HepG2 (cell line): ENCODE results near the gene BIRC7. TPM values are rescaled to one million over a fixed set of nuclear protein-coding genes. Genes with fewer than 3 reads are reported as not detected.

Source experiments
- ARID4A ChIP-seq: sonication (generic); formaldehyde crosslinking; IDR thresholded peaks from 2 replicates; pipeline ENCODE4 v1.5.0; 2020; ENCODE audit warnings: mild to moderate bottlenecking, missing genetic modification reagents, borderline replicate concordance
- ASH2L ChIP-seq: fragments of 300-600, 200-600 bp; sonication (generic); IDR thresholded peaks from 2 replicates; pipeline ENCODE4 v1.7.0; 2017; ENCODE audit warnings: low read depth, mild to moderate bottlenecking, moderate library complexity, mixed read lengths, low read length; ENCODE audit not compliant: insufficient read length
- ELF4 ChIP-seq: sonication (generic); formaldehyde crosslinking; IDR thresholded peaks from 2 replicates; pipeline ENCODE4 v1.5.0; 2020; ENCODE audit warnings: missing genetic modification reagents, mild to moderate bottlenecking, moderate library complexity, borderline replicate concordance
- GMEB1 ChIP-seq: sonication (generic); formaldehyde crosslinking; IDR thresholded peaks from 2 replicates; pipeline ENCODE4 v1.5.1; 2020; ENCODE audit warnings: missing genetic modification reagents, mild to moderate bottlenecking, borderline replicate concordance
- KLF16 ChIP-seq, 2 experiments: sonication (generic) in 1 of 2; formaldehyde crosslinking in 1 of 2; IDR thresholded peaks; 2 replicates each; pipeline versions ENCODE4 v1.6.1 to v1.8.0; 2016 to 2023; ENCODE audit warnings: missing genetic modification reagents in 2 of 2, missing compliant biosample characterization in 1 of 2
- MAFK ChIP-seq, 2 experiments: IDR thresholded peaks in 1 of 2; conservative IDR thresholded peaks in 1 of 2; 2 replicates each; pipeline ENCODE4 v1.6.1; 2011; ENCODE audit warnings: improper control_type of control experiment in 2 of 2, low read length in 2 of 2
- MIER3 ChIP-seq: IDR thresholded peaks from 2 replicates; pipeline ENCODE4 v1.6.1; 2016; ENCODE audit warnings: missing compliant biosample characterization, borderline replicate concordance
- MYPOP ChIP-seq: sonication (generic); formaldehyde crosslinking; IDR thresholded peaks from 2 replicates; pipeline ENCODE4 v1.8.1; 2023; ENCODE audit warnings: mild to moderate bottlenecking, moderate library complexity, missing genetic modification reagents
- NCOA2 ChIP-seq: sonication (generic); formaldehyde crosslinking; IDR thresholded peaks from 2 replicates; pipeline ENCODE4 v1.8.0; 2022; ENCODE audit warnings: inconsistent platforms
- NFE2L2 ChIP-seq: fragments of 150-350 bp; IDR thresholded peaks from 2 replicates; pipeline ENCODE4 v1.6.1; 2014; ENCODE audit warnings: low read length
- POLR2A ChIP-seq, 2 experiments: IDR thresholded peaks; 2 replicates each; pipeline ENCODE4 v1.6.1; 2011; ENCODE audit warnings: low read depth in 2 of 2, low read length in 2 of 2, mild to moderate bottlenecking in 1 of 2, moderate library complexity in 1 of 2; ENCODE audit not compliant: insufficient read depth in 1 of 2
- SKI ChIP-seq: fragments of 450-650 bp; IDR thresholded peaks from one replicate; pipeline ENCODE4 v1.6.1; 2018; ENCODE audit warnings: mild to moderate bottlenecking; ENCODE audit not compliant: partially characterized antibody
- SMAD3 ChIP-seq: sonication (generic); formaldehyde crosslinking; IDR thresholded peaks from 2 replicates; pipeline ENCODE4 v1.4.0; 2020; ENCODE audit warnings: missing genetic modification reagents
- SP1 ChIP-seq, 2 experiments: fragments of 450-650 bp in 1 of 2; sonication (generic) in 1 of 2; formaldehyde crosslinking in 1 of 2; IDR thresholded peaks; 2 replicates each; pipeline versions ENCODE4 v1.4.0 to v1.6.1; 2016 to 2020; ENCODE audit warnings: missing genetic modification reagents in 1 of 2
- ZNF414 ChIP-seq: sonication (generic); formaldehyde crosslinking; IDR thresholded peaks from 2 replicates; pipeline ENCODE4 v1.5.0; 2020; ENCODE audit warnings: missing genetic modification reagents
- ZNF784 ChIP-seq: sonication (generic); formaldehyde crosslinking; IDR thresholded peaks from 2 replicates; pipeline ENCODE4 v1.5.1; 2020; ENCODE audit warnings: missing genetic modification reagents, mild to moderate bottlenecking, borderline replicate concordance
- polyA plus RNA-seq, 8 experiments: library from polyadenylated mRNA; depleted of rRNA in 3 of 8; stranded (reverse) in 7 of 8; unstranded in 1 of 8; fragments of >200 nt; fragmentation: Illumina TruSeq in 4 of 8; extraction: Trizol in 4 of 8; gene quantifications; 2 replicates each; pipeline versions ENCODE4 v1.2.1 to v1.2.3, GENCODE V29; 2011 to 2016; ENCODE audit warnings: low read depth in 4 of 8, missing spikeins in 1 of 8, mixed read lengths in 1 of 8; ENCODE audit not compliant: insufficient read depth in 1 of 8
- total RNA-seq, 5 experiments: library from RNA; depleted of rRNA; stranded (reverse); fragments of >200 nt; fragmentation: Illumina TruSeq; extraction: Trizol; gene quantifications; 2 replicates each; pipeline ENCODE4 v1.2.3, GENCODE V29; 2016; ENCODE audit warnings: low read depth in 1 of 5

The BIRC7 gene
- total and polyA plus RNA-seq, 2 of the 13 experiments (the other 11 are each of a cell fraction or from before 2014, with no cell fraction given) = 0.27 to 5.1 TPM

- TF ChIP-seq MYPOP (CRISPR knock-in tag) = peak; percentile 25; the same call in 1 of the 2 replicates
- TF ChIP-seq GMEB1 (CRISPR knock-in tag) = peak; percentile 89
- no peak for TF ChIP-seq MAFK (conservative IDR thresholded peaks at IDR 0.05 in 1 of 2, IDR thresholded peaks at IDR 0.05 in 1 of 2; ENCODE audit: low read length in 2 of 2)
- TF ChIP-seq KLF16 (CRISPR knock-in tag; IDR thresholded peaks at IDR 0.05) = peak in 1 of 2 experiments; percentile 76; a peak in 2 of 4 replicates
- peak; percentile 82 to 96 for TF ChIP-seq POLR2A (IDR thresholded peaks at IDR 0.05; ENCODE audit: insufficient read depth in 1 of 2, low read depth in 2 of 2, low read length in 2 of 2)
- TF ChIP-seq SP1 (IDR thresholded peaks at IDR 0.05) = no peak
- peak; percentile 64 for TF ChIP-seq SP1 (CRISPR knock-in tag; IDR thresholded peaks at IDR 0.05)
- TF ChIP-seq NFE2L2 = no peak
- TF ChIP-seq ZNF414 (CRISPR knock-in tag) = 0 out of 2 replicates have a peak, but pooled peaks have one; percentile 41
- TF ChIP-seq ARID4A (CRISPR knock-in tag) = peak; percentile 99
- TF ChIP-seq NCOA2 (CRISPR knock-in tag) = peak; percentile 43; the same call in 1 of the 2 replicates
- TF ChIP-seq ASH2L = peak; percentile 86
- no peak for TF ChIP-seq ELF4 (CRISPR knock-in tag)
- TF ChIP-seq MIER3 (CRISPR knock-in tag) = no peak; the same call in 1 of the 2 replicates
- peak; percentile 76; the same call in 1 of the 2 replicates for TF ChIP-seq ZNF784 (CRISPR knock-in tag)
- TF ChIP-seq SKI = peak; percentile 39
- TF ChIP-seq SMAD3 = peak; percentile 61; the same call in 1 of the 2 replicates
Observed at GRCh38 chr20:63272105-63273058, 36.7 kb downstream of the BIRC7 start, which contains the start of gene ARFGAP1 (continued).
